OCI-LY3 (cell line): ENCODE measurements around the gene PTPN1.

Experiments
- H2AFZ ChIP-seq: fragments of 200-600, 300-600 bp; shearing (Covaris generic); 2 replicates; pipeline ENCODE4 v1.6.0; 2014; ENCODE audit warnings: antibody characterized with exemption, low read depth, low read length
- H3K27ac ChIP-seq: fragments of 200-600, 300-600 bp; sonication (generic); 2 replicates; pipeline ENCODE4 v1.5.1; 2014; ENCODE audit warnings: mild to moderate bottlenecking, low read length, moderate library complexity, mixed read lengths
- H3K27me3 ChIP-seq: fragments of 200-600, 300-600 bp; sonication (generic); 2 replicates; pipeline ENCODE4 v1.6.1; 2014; ENCODE audit warnings: low read depth, low read length, mixed read lengths
- H3K36me3 ChIP-seq: fragments of 200-600, 300-600 bp; sonication (generic); replicated peaks from 2 replicates; pipeline ENCODE3; 2014; ENCODE audit warnings: low read depth, low read length, mixed read lengths
- H3K4me1 ChIP-seq: fragments of 300-600, 200-600 bp; sonication (generic); 2 replicates; pipeline ENCODE4 v1.6.1; 2014; ENCODE audit warnings: low read length, mixed read lengths
- H3K4me2 ChIP-seq: fragments of 200-600, 300-600 bp; sonication (generic); 2 replicates; pipeline ENCODE4 v1.6.1; 2014; ENCODE audit warnings: low read length, mixed read lengths
- H3K4me3 ChIP-seq: fragments of 300-600, 200-600 bp; sonication (generic); 2 replicates; pipeline ENCODE4 v1.5.1; 2014; ENCODE audit warnings: antibody characterized with exemption, mild to moderate bottlenecking, low read length, moderate library complexity
- H3K79me2 ChIP-seq: fragments of 300-600, 200-600 bp; shearing (Covaris generic); 2 replicates; pipeline ENCODE4 v1.6.1; 2014; ENCODE audit warnings: mild to moderate bottlenecking, low read length, mixed read lengths
- H3K9ac ChIP-seq: fragments of 300-600, 200-600 bp; shearing (Covaris generic); 2 replicates; pipeline ENCODE4 v1.6.0; 2014; ENCODE audit warnings: mild to moderate bottlenecking, low read length, moderate library complexity
- H3K9me3 ChIP-seq: fragments of 200-600, 300-600 bp; shearing (Covaris generic); 2 replicates; pipeline ENCODE4 v1.6.1; 2014; ENCODE audit warnings: low read length, mixed read lengths; ENCODE audit not compliant: insufficient read depth
- H4K20me1 ChIP-seq: fragments of 200-600, 300-600 bp; sonication (generic); 2 replicates; pipeline ENCODE4 v1.6.1; 2016; ENCODE audit warnings: low read length, mixed read lengths; ENCODE audit not compliant: insufficient read depth
- CTCF ChIP-seq: fragments of 200-600, 300-600 bp; sonication (generic); IDR thresholded peaks from 2 replicates; pipeline ENCODE4 v1.5.1; 2014; ENCODE audit warnings: antibody characterized with exemption, low read length, low read depth
- EZH2phosphoT487 ChIP-seq: fragments of 200-600 bp; shearing (Covaris generic); IDR thresholded peaks from 2 replicates; pipeline ENCODE4 v1.6.1; 2018; ENCODE audit warnings: antibody characterized with exemption, mixed run types, low read depth

The PTPN1 gene

GRCh38 chr20:50557549-50558134 is 47.5 kb downstream of the PTPN1 start:
- H3K27ac ChIP-seq = no peak overlapping the region
- no peaks in the 10 kb centered on the region for H3K27me3 ChIP-seq
- H3K9me3 ChIP-seq = peaks cover 20% of the 10 kb centered on the region
- peaks cover 54% of the 10 kb centered on the region for H3K4me1 ChIP-seq
- peaks cover 98% of the 10 kb centered on the region for H3K79me2 ChIP-seq
- TF ChIP-seq CTCF = no peak
- no peak for TF ChIP-seq EZH2phosphoT487
- no peak overlapping the region for H3K9ac ChIP-seq
- H3K4me2 ChIP-seq = no peak overlapping the region
- peaks cover 81% of the 10 kb centered on the region for H4K20me1 ChIP-seq
- no peak overlapping the region for H3K4me3 ChIP-seq
- no peak overlapping the region for H2AFZ ChIP-seq
- H3K36me3 ChIP-seq = peaks cover 75% of the 10 kb centered on the region

GRCh38 chr20:50558483-50558925 is 48.3 kb downstream of the PTPN1 start:
- H2AFZ ChIP-seq = no peak overlapping the region
- no peak overlapping the region for H3K9ac ChIP-seq
- no peak for TF ChIP-seq EZH2phosphoT487
- TF ChIP-seq CTCF = no peak
- no peaks in the 10 kb centered on the region for H3K27me3 ChIP-seq
- no peak overlapping the region for H3K4me3 ChIP-seq
- no peak overlapping the region for H3K4me2 ChIP-seq
- H3K79me2 ChIP-seq = peaks cover 98% of the 10 kb centered on the region
- no peak overlapping the region for H3K27ac ChIP-seq
- H3K36me3 ChIP-seq = peaks cover 74% of the 10 kb centered on the region
- H3K9me3 ChIP-seq = peaks cover 16% of the 10 kb centered on the region
- peaks cover 80% of the 10 kb centered on the region for H4K20me1 ChIP-seq
- peaks cover 62% of the 10 kb centered on the region for H3K4me1 ChIP-seq

- Histone ChIP-seq H3K27ac (no peak overlapping the region), H3K79me2 (peaks cover 98% of the 10 kb centered on the region), H2AFZ (no peak overlapping the region), H3K36me3 (peaks cover 74% of the 10 kb centered on the region), H3K4me1 (peaks cover 63% of the 10 kb centered on the region), H3K9me3 (peaks cover 10% of the 10 kb centered on the region), H3K27me3 (no peaks in the 10 kb centered on the region), H3K4me2 (no peak overlapping the region), H4K20me1 (peaks cover 81% of the 10 kb centered on the region), H3K4me3 (no peak overlapping the region), H3K9ac (no peak overlapping the region)
- TF ChIP-seq CTCF = no peak
- TF ChIP-seq EZH2phosphoT487 = no peak
These were observed 49.0 kb downstream of the PTPN1 start for GRCh38 chr20:50559149-50559548.

GRCh38 chr20:50559856-50560638 is 49.9 kb downstream of the PTPN1 start:
- Histone ChIP-seq H3K36me3 (peaks cover 73% of the 10 kb centered on the region), H3K4me3 (peak overlapping the region; percentile 57; the same call in 1 of the 2 replicates)

More at GRCh38 chr20:50559856-50560638, 49.9 kb downstream of the PTPN1 start:
- Histone ChIP-seq H3K4me1 (peaks cover 64% of the 10 kb centered on the region), H3K9me3 (peaks cover 3% of the 10 kb centered on the region), H3K27me3 (no peaks in the 10 kb centered on the region), H3K4me2 (peak overlapping the region; percentile 83), H3K9ac (peak overlapping the region; percentile 57; the same call in 1 of the 2 replicates), H3K27ac (peak overlapping the region; percentile 83), H4K20me1 (peaks cover 85% of the 10 kb centered on the region), H3K79me2 (peaks cover 99% of the 10 kb centered on the region), H2AFZ (no peak overlapping the region)
- TF ChIP-seq CTCF = no peak
- no peak for TF ChIP-seq EZH2phosphoT487
